K562 (cell line): ENCODE measurements around the gene PFDN2. TPM values are rescaled to one million over a fixed set of nuclear protein-coding genes. Genes with fewer than 3 reads are reported as not detected.

Source experiments
- CCAR2 ChIP-seq: fragments of 200-400 bp; formaldehyde crosslinking; IDR thresholded peaks from 2 replicates; pipeline ENCODE4 v1.6.1; 2017; ENCODE audit warnings: mild to moderate bottlenecking, low read depth, low read length
- DNMT1 ChIP-seq: fragments of 450-650 bp; IDR thresholded peaks from 2 replicates; pipeline ENCODE4 v1.6.1; 2016; ENCODE audit warnings: antibody characterized with exemption, mild to moderate bottlenecking
- ETS2 ChIP-seq: IDR thresholded peaks from 2 replicates; pipeline ENCODE4 v1.6.1; 2016; ENCODE audit warnings: borderline replicate concordance, missing genetic modification characterization, mild to moderate bottlenecking, moderate library complexity, missing compliant biosample characterization; ENCODE audit not compliant: poor library complexity, severe bottlenecking
- HDAC1 ChIP-seq, 2 experiments: fragments of 450-650 bp; IDR thresholded peaks; 2 replicates each; pipeline ENCODE4 v1.6.1; 2016 to 2017; ENCODE audit warnings: inconsistent platforms in 1 of 2, mild to moderate bottlenecking in 1 of 2, moderate library complexity in 1 of 2
- IFI16 ChIP-seq: fragments of 250-450 bp; sonication (Bioruptor Pico); IDR thresholded peaks from 2 replicates; pipeline ENCODE4 v2.1.2; 2022; ENCODE audit warnings: mild to moderate bottlenecking, inconsistent platforms
- MTA1 ChIP-seq: fragments of 450-650 bp; IDR thresholded peaks from 2 replicates; pipeline ENCODE4 v1.6.1; 2017; ENCODE audit warnings: borderline replicate concordance
- NCOA6 ChIP-seq: fragments of 450-650 bp; IDR thresholded peaks from 2 replicates; pipeline ENCODE4 v1.6.1; 2017; ENCODE audit warnings: mild to moderate bottlenecking
- PPARD ChIP-seq: fragments of 250-450 bp; sonication (Bioruptor Pico); IDR thresholded peaks from 2 replicates; pipeline ENCODE4 v1.8.0; 2022; ENCODE audit warnings: inconsistent platforms, mild to moderate bottlenecking, moderate library complexity
- SAFB2 ChIP-seq: fragments of 200-400 bp; formaldehyde crosslinking; IDR thresholded peaks from 2 replicates; pipeline ENCODE4 v1.6.1; 2018; ENCODE audit warnings: borderline replicate concordance, low read length, low read depth, moderate library complexity; ENCODE audit not compliant: severe bottlenecking
- TEAD2 ChIP-seq: fragments of 450-650 bp; IDR thresholded peaks from 2 replicates; pipeline ENCODE4 v1.6.1; 2016; ENCODE audit warnings: missing genetic modification characterization, control low read depth, missing compliant biosample characterization
- ZNF232 ChIP-seq: sonication (generic); formaldehyde crosslinking; IDR thresholded peaks from 2 replicates; pipeline ENCODE4 v1.8.0; 2022; ENCODE audit warnings: mild to moderate bottlenecking, missing genetic modification reagents
- ZNF354B ChIP-seq: fragments of 250-450 bp; sonication (Bioruptor Pico); IDR thresholded peaks from 2 replicates; pipeline ENCODE4 v1.4.0; 2020
- ZNF707 ChIP-seq: fragments of 250-450 bp; sonication (Bioruptor Pico); conservative IDR thresholded peaks from 2 replicates; pipeline ENCODE4 v1.8.0; 2022; ENCODE audit warnings: inconsistent platforms, mild to moderate bottlenecking, moderate library complexity
- polyA plus RNA-seq, 8 experiments: library from polyadenylated mRNA; depleted of rRNA in 4 of 8; stranded (reverse) in 5 of 8; unstranded in 3 of 8; fragments of >200 nt; fragmentation: Nextera tagmentation in 2 of 8; fragmentation: Illumina TruSeq in 1 of 8; extraction: Ambion mirVana in 2 of 8; extraction: Trizol in 1 of 8; gene quantifications; 2 replicates each; pipeline versions ENCODE4 v1.2.1 to v1.2.3, GENCODE V29; 2011 to 2014; ENCODE audit warnings: inconsistent platforms in 1 of 8, missing spikeins in 1 of 8
- total RNA-seq, 7 experiments: library from RNA; depleted of rRNA in 6 of 7; stranded (reverse); fragments of >200 nt in 6 of 7; fragmentation: Illumina TruSeq in 2 of 7; extraction: Trizol in 2 of 7; gene quantifications; 2 replicates each; pipeline versions ENCODE4 v1.2.1 to v1.2.3, GENCODE V29; 2011 to 2021; ENCODE audit warnings: low replicate concordance in 1 of 7
- TF ChIP-seq, protein P1 (sequence below): fragments of 250-450 bp; sonication (Bioruptor Pico); IDR thresholded peaks from 2 replicates; pipeline ENCODE4 v1.5.0; 2021
- TF ChIP-seq, protein P2 (sequence below), 2 experiments: IDR thresholded peaks; 2 replicates each; pipeline ENCODE4 v1.6.1; 2012; ENCODE audit warnings: improper control_type of control experiment in 2 of 2, low read depth in 2 of 2, low read length in 2 of 2, borderline replicate concordance in 1 of 2
- TF ChIP-seq, protein P3 (sequence below): IDR thresholded peaks from 2 replicates; pipeline ENCODE4 v1.6.1; 2014; ENCODE audit warnings: antibody characterized with exemption
- TF ChIP-seq, protein P4 (sequence below): fragments of 450-650 bp; conservative IDR thresholded peaks from 2 replicates; pipeline ENCODE4 v1.6.1; 2016; ENCODE audit warnings: missing genetic modification characterization, low read depth, mild to moderate bottlenecking, control low read depth, missing compliant biosample characterization

PFDN2 gene
- total and polyA plus RNA-seq, 9 of the 15 experiments (the other 6 are each of a cell fraction or from before 2014, with no cell fraction given), result 50.2 to 361 (median 144) TPM

DNA sequence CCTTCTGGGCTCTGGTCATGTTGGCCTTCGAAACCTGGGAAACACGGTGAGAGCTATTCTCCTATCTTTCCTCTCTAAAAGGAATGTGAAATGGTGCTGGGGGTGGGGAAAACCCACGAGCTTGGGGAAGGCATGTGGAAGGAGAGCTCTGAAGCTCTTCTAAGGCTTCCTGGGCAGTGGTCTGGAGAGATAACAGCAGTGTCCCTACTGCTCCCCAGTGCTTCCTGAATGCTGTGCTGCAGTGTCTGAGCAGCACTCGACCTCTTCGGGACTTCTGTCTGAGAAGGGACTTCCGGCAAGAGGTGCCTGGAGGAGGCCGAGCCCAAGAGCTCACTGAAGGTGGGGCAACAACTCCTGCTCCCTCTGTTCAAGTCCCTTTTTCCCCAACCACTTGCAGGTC is 44.2 kb upstream of the PFDN2 start (continued):
- TF ChIP-seq PPARD, result no peak
- TF ChIP-seq, protein P1, sequence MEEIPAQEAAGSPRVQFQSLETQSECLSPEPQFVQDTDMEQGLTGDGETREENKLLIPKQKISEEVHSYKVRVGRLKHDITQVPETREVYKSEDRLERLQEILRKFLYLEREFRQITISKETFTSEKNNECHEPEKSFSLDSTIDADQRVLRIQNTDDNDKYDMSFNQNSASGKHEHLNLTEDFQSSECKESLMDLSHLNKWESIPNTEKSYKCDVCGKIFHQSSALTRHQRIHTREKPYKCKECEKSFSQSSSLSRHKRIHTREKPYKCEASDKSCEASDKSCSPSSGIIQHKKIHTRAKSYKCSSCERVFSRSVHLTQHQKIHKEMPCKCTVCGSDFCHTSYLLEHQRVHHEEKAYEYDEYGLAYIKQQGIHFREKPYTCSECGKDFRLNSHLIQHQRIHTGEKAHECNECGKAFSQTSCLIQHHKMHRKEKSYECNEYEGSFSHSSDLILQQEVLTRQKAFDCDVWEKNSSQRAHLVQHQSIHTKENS (CRISPR knock-in tag), result no peak
- TF ChIP-seq DNMT1, result no peak
- TF ChIP-seq, protein P2, sequence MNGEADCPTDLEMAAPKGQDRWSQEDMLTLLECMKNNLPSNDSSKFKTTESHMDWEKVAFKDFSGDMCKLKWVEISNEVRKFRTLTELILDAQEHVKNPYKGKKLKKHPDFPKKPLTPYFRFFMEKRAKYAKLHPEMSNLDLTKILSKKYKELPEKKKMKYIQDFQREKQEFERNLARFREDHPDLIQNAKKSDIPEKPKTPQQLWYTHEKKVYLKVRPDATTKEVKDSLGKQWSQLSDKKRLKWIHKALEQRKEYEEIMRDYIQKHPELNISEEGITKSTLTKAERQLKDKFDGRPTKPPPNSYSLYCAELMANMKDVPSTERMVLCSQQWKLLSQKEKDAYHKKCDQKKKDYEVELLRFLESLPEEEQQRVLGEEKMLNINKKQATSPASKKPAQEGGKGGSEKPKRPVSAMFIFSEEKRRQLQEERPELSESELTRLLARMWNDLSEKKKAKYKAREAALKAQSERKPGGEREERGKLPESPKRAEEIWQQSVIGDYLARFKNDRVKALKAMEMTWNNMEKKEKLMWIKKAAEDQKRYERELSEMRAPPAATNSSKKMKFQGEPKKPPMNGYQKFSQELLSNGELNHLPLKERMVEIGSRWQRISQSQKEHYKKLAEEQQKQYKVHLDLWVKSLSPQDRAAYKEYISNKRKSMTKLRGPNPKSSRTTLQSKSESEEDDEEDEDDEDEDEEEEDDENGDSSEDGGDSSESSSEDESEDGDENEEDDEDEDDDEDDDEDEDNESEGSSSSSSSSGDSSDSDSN (IDR thresholded peaks at IDR 0.05; ENCODE audit: borderline replicate concordance in 1 of 2, low read depth in 2 of 2, low read length in 2 of 2), result peak in 1 of 2 experiments; percentile 82; a peak in 2 of 4 replicates
- TF ChIP-seq ZNF707 (CRISPR knock-in tag), result no peak
- TF ChIP-seq, protein P3, sequence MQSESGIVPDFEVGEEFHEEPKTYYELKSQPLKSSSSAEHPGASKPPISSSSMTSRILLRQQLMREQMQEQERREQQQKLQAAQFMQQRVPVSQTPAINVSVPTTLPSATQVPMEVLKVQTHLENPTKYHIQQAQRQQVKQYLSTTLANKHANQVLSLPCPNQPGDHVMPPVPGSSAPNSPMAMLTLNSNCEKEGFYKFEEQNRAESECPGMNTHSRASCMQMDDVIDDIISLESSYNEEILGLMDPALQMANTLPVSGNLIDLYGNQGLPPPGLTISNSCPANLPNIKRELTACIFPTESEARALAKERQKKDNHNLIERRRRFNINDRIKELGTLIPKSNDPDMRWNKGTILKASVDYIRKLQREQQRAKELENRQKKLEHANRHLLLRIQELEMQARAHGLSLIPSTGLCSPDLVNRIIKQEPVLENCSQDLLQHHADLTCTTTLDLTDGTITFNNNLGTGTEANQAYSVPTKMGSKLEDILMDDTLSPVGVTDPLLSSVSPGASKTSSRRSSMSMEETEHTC, result no peak
- TF ChIP-seq TEAD2 (tag), result no peak
- TF ChIP-seq ZNF232 (CRISPR knock-in tag), result no peak
- TF ChIP-seq HDAC1 (IDR thresholded peaks at IDR 0.05), result peak in 1 of 2 experiments; percentile 43; a peak in 1 of 4 replicates
- TF ChIP-seq CCAR2, result no peak
- TF ChIP-seq, protein P4, sequence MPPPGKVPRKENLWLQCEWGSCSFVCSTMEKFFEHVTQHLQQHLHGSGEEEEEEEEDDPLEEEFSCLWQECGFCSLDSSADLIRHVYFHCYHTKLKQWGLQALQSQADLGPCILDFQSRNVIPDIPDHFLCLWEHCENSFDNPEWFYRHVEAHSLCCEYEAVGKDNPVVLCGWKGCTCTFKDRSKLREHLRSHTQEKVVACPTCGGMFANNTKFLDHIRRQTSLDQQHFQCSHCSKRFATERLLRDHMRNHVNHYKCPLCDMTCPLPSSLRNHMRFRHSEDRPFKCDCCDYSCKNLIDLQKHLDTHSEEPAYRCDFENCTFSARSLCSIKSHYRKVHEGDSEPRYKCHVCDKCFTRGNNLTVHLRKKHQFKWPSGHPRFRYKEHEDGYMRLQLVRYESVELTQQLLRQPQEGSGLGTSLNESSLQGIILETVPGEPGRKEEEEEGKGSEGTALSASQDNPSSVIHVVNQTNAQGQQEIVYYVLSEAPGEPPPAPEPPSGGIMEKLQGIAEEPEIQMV, result no peak
- TF ChIP-seq IFI16 (CRISPR knock-in tag), result no peak
- no peak for TF ChIP-seq NCOA6
- TF ChIP-seq ETS2 (tag), result no peak
- no peak for TF ChIP-seq SAFB2
- no peak for TF ChIP-seq ZNF354B (CRISPR knock-in tag)
- no peak for TF ChIP-seq MTA1
